ENCODE measurements around the gene MT1E.
A peak's percentile ranks its signal among the peaks of the same experiment; 100 is the strongest.
"Not testable (repeated sequence)": the region's sequence is repeated elsewhere in the genome, so short reads cannot be mapped to it uniquely, and the experiment has no call there.

MT1E gene

DNA sequence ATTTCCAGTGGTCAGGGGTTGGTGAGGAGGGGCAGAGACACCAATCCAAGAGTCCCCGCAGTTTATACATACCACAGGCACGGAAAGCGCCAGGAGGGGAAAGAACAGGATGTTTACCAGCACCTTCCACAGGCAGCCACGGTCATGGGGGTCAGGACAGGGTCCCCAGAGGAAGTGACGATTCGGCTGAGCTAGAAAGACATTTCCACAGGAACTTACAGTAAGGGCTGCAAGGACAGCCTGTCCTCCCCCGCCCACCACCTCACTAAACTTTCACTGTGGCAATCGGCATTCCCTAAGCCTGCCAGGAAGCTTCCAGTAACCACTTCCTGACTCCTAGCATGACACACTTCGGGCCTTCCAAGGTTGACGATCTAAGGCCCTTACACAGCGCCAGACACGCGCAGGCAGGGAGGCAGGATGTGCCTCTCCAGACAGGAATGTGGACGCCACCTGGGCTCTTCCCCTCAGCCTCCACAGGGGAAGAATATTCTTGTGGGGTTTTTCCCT, 18.4 kb upstream of the MT1E start:
- no peak for DNase-seq (ENCODE audit: low spot score)

- no peak for DNase-seq (ENCODE audit: low spot score)
Measured at GRCh38 chr16:56607675-56608042, 17.9 kb upstream of the MT1E start.

DNA sequence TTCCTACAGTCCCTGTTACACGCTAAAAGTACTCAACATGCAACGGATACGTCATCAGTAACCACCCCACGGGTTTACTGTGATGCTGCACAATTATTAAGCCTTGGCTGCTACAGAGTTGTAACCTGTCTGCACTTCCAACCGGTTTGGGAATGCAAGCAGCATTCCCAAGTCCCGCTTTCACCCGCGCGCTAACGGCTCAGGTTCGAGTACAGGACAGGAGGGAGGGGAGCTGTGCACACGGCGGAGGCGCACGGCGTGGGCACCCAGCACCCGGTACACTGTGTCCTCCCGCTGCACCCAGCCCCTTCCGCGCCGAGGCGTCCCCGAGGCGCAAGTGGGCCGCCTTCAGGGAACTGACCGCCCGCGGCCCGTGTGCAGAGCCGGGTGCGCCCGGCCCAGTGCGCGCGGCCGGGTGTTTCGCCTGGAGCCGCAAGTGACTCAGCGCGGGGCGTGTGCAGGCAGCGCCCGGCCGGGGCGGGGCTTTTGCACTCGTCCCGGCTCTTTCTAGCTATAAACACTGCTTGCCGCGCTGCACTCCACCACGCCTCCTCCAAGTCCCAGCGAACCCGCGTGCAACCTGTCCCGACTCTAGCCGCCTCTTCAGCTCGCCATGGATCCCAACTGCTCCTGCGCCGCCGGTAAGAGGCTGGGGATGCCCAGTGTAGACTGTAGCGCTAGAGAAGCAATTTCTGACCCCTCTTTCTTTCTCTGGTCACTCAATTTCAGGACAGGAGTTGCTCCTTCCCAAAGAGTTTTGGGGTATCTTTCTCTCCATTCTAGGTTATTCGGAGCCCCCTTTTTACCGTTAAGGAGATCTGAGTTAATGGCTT, 17.3 kb upstream of the MT1E start, which contains the start of gene MT2A:
Gene MT2A, plus strand, starts transcription at position 542 of the 833 bp plus-strand sequence. Its CDS starts 72 bp downstream, at position 614.
- peak; percentile 94 for DNase-seq (ENCODE audit: low spot score)

DNA sequence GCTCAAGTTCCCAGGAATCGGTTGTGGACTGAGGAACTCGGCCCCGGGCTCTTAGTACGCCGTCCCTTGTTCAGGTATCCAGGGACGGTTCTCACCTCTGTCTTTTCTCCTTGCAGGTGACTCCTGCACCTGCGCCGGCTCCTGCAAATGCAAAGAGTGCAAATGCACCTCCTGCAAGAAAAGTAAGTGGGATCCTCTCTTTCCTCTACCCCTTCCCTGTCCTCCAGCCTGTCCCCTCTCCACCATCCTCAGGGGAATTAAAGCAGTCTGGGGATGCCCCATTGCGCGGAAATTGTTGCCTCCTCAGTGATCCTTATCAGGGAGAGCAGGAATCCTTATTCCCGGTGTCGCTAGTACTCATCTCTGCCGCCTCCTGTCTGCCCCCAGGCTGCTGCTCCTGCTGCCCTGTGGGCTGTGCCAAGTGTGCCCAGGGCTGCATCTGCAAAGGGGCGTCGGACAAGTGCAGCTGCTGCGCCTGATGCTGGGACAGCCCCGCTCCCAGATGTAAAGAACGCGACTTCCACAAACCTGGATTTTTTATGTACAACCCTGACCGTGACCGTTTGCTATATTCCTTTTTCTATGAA, 16.6 kb upstream of the MT1E start:
- no peak for DNase-seq (ENCODE audit: low spot score)

GRCh38 chr16:56609463-56609921, 16.1 kb upstream of the MT1E start:
- DNase-seq (ENCODE audit: low spot score): peak; percentile 85

DNA sequence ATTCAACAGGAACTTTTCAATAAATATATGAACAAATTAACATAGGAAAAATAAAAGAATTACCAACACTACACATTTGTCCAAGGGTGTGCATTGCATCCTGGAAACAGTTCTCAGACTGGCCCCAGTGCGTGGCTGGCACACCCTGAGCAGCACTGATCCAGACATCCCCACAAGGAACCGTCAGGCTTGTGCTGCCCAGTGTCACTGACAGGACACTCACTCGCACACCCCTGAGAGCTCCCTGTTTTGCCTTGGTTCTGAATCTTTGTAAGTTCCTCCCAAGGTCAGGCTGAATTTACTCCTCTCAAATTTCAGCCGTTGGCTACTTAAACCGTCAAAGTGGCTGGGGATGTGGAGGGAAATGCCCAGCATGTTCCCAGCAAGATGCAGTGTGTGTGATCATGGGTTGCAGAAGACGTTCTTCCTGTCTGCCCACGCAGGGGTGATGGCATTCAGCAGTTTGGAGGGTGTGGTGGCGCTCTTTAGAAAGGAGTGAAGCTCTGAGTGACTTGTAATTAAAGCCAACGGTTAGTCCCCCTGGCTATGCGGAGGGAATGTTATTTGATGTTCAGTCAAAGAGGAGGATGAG, 15.5 kb upstream of the MT1E start:
- peak; percentile 77 for DNase-seq (ENCODE audit: low spot score)

DNA sequence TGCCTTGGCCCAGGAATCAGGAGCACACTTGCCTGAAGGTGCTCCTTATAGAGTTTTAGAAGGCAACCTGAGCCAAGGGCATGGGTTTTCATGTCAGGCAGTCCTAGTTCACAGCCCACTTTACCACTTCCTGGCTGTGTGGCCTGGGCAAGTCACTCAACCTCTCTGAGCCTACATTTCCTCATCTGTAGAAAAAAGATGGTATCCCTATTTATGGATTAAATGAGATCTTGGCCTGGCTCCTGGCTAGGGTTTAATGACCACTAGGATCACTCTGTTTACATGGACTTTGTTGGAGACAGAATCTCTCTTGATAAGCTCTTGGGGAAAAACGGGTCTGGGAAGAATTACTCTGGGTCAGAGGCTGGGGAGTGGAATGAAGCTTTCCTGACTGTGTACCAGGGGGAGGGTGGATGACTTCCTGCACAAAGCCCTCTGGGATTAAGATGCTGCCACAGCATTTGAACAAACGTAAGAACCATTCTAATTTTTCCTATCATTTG, 14.9 kb upstream of the MT1E start:
- DNase-seq (ENCODE audit: low spot score): peak; percentile 48

DNA sequence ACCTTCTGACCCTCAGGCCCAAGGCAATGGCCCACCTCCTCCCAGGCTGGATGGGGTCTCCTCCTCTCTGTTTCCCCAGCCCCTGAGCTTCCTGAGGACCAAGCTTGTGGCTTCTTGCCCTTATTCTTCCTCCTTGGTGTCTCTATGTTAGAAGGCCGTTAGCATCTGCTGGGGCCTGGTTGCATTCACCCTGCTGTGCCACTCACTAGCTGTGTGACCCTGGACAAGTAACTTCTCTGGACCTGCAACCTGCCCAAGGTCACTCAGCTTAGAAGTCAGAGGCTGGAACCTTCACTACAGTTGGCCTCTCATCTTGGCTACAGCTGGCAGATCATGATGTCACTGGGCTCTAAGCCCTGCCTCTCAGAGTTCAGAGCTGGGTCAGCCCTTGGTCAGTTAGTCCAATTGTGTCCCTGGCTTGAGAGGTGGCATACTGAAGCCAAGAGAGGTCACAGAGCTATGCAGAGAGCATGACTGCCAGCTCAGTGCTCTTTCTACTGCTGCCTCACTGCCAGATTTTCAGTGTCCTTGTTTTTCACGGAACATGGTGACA, 14.2 kb upstream of the MT1E start:
- no peak for DNase-seq (ENCODE audit: low spot score)

DNA sequence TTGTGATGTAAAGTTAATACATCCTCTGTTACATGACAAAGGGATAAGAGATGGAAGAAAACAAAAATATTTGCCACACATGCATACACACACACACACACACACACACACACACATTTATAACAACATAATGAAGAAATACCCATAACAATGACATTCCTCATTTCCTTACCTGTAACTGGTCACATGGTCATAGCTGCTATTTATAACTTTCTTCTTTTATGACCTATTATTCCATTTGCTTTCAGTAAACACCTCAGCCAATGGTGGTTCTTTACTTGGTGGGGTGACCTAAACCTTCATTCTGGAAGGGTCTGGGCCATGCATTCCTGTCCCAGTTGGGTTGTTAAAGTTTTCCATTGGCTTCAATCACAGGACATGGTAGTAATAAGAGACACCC, 11.9 kb upstream of the MT1E start:
- DNase-seq (ENCODE audit: low spot score): no peak

DNA sequence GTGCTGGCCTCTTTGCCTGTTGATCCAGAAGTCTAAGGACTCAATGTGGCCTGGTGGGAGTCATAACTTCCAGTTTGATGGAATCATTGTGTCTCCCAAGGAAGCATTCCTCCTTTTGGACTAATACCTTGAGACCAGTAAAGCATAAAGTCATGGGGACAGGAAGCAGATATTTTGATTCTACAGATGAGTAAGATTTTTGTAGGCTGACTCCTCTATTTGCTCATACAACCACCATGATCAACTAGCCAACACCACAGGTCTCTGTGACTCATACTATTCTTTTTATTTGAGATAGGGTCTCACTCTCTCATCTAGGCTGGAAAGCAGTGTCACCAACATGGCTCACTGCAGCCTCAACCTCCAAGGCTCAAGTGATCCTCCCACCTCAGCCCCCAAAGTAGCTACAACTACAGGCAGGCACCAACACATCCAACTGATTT, 11.0 kb upstream of the MT1E start:
- peak; percentile 81 for DNase-seq (ENCODE audit: low spot score)

DNA sequence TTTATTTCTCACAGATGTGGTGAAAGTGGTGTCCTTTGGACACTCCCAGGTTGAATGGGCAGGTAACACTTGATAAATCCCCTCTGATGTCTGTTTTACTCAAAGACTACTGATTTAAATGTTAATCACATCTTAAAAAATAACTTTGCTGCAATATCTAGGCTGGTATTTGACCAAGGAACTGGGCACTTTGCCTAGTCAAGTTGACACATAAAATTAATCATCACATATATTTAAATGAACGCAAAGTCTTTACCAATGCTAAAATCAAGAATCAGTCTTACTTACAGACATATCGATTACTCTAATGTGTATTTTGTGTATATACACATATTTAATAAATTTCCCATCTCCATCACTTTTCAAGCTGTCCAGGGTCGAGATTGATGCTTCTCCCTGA, 10.2 kb upstream of the MT1E start:
- no peak for DNase-seq (ENCODE audit: low spot score)

GRCh38 chr16:56616608-56617211, 8.9 kb upstream of the MT1E start:
- no peak for DNase-seq (ENCODE audit: low spot score)

DNA sequence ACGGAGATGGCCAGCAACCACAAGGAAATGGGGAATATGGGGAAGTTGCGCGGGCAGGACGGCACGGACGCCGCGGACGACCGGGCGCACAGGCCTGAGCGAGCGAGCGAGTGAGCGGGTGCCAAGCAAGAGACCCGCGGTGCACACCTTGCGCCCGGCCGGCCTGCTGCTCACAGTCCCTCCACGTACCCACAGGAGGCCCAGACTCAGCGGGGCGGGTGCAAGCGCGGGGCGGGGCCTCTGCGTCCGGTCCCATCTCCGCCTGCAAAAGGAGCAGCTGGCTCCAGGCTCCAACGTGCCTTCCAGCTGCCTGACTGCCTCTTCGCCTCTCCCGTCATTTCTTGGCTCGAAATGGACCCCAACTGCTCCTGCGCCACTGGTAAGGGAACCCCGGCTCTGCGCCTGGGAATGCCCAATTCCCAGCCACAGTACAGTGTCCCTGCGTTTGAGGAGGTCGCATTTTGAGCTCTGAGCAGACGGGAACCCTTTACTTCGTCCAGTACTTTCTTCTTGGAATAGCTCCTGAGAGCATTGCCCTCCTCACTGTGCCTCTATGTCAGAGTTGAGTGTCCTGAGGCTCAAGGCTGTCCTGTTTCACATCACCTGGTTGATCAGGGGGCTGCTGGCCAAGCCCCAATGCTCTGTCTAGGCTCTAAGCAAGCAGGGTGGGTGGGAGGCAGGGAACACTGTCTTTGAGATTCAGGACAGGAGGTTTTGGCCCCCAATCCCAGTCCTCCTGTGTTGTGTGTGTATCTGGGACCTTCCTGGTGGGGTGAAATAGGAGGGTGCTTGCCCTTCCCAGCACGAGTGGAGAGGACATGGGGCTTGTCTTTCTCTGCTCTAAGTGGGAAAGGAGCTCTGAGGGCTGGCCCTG, 8.1 kb upstream of the MT1E start:
- DNase-seq (ENCODE audit: low spot score): peak; percentile 63

DNA sequence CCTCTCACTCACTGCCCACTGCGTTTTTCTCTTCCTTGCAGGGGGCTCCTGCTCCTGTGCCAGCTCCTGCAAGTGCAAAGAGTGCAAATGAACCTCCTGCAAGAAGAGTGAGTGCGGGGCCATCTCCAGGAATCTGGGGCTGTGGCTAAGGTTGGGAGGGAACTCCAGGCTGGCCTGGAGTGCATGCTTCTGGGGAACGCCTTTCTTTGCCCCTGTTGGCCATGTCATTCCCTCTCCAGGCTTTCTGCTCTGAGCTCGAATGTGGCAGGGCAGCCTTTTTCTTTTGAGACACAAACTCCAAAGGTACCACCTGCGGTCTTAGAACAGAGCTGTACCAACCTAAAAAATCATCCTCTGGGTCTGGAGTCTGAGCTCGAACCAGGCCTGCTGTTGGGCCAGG, 7.4 kb upstream of the MT1E start:
- no peak for DNase-seq (ENCODE audit: low spot score)

GRCh38 chr16:56620339-56620897, 5.2 kb upstream of the MT1E start:
- DNase-seq (ENCODE audit: low spot score): no peak

- DNase-seq (ENCODE audit: low spot score): not testable (repeated sequence)
Measured at GRCh38 chr16:56621665-56622445, 3.7 kb upstream of the MT1E start.

DNA sequence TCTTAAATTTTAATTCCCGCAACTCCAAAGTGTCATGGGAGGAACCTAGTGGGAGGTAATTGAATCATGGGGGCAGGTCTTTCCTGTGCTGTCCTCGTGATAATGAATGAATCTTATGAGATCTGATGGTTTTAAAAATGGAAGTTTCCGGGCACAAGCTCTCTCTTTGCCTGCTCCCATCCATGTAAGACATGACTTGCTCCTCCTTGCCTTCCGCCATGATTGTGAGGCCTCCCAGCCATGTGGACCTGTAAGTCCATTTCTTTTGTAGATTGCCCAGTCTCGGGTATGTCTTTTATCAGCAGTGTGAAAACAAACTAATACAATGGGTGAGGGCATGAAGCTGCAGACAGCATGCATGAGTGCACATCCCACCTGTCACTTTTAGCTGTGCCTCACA, 2.4 kb upstream of the MT1E start:
- DNase-seq (ENCODE audit: low spot score): not testable (repeated sequence)

DNA sequence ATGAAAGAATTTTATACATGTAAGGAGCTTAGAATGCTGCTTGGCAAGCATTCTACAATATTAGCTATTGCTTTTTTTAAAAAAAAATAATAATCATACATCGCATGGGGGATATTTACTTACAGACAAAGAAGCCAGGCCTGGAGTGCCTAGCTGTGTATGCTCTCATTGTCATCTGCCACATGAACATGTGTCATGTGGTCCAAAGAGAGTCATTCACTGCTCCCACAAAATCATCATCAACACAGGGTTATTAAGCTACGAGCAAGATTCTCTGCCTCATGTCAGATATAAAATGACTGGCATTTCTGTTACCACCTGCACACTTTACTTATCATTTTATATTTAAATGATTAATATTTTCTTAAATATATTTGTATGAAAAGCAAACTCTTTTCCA, 1.9 kb upstream of the MT1E start:
- DNase-seq (ENCODE audit: low spot score): no peak

DNA sequence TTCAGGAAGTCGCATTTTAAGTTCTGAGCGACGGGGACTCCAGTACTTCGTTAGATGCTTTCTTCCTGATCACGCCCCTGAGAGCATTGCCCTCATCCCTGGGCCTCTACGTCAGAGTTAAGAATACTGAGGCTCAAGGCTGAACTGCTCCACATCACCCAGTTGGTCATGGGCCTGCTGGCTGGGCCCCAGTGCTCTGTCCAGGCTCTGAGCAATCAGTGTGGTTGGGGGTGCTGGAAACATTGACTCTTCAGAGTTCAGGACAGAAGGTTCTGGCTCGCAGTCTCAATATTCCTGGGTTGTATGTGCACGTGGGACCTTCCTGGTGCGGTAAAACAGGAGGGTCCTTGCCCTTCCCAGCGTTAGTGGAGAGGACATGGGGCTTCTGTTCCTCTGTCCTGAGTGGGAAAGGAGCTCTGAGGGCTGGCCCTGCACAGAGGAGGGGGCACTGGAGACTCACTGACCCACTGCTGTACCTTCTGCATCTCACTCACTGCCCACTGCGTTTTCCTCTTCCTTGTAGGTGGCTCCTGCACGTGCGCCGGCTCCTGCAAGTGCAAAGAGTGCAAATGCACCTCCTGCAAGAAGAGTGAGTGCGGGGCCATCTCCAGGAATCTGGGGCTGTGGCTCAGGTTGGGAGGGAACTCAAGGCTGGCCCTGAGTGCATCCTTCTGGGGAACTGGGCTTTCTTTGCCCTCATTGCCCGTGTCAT, 518 bp downstream of the MT1E start:
- DNase-seq (ENCODE audit: low spot score): no peak
